ENCODE data around the gene AKAP13.

DNA sequence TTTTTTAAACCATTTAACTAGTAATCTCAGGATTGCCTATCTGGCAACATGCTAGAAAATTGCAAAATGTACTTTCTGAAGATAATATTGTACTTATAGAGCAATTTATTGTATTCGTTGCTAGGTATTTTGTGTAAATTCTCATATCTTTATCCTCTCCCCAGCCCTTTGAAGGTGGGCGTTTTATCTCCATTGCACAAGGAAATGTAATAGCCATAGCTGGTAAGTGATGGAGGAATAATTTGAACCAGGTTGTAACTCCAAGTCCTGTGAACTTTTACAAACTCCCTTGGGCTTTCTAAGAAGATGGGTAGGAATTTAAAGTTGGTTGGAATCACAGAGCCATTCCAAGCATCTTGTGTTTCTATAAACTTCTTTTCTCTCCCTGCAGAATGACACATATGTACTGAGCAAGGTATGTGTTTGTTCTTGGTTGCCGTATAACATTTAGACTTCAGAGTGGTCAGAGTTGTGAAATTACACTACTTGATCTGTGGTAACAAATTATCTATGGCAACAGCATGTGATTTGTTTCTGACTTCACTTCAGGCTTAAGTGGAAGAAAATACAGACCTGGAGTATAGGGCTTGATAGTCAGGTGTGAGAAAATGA is 170.9 kb downstream of the AKAP13 start:
- TF ChIP-seq POLR2A (IDR thresholded peaks at IDR 0.05), result no peak
- TF ChIP-seq, protein P1, sequence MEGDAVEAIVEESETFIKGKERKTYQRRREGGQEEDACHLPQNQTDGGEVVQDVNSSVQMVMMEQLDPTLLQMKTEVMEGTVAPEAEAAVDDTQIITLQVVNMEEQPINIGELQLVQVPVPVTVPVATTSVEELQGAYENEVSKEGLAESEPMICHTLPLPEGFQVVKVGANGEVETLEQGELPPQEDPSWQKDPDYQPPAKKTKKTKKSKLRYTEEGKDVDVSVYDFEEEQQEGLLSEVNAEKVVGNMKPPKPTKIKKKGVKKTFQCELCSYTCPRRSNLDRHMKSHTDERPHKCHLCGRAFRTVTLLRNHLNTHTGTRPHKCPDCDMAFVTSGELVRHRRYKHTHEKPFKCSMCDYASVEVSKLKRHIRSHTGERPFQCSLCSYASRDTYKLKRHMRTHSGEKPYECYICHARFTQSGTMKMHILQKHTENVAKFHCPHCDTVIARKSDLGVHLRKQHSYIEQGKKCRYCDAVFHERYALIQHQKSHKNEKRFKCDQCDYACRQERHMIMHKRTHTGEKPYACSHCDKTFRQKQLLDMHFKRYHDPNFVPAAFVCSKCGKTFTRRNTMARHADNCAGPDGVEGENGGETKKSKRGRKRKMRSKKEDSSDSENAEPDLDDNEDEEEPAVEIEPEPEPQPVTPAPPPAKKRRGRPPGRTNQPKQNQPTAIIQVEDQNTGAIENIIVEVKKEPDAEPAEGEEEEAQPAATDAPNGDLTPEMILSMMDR (IDR thresholded peaks at IDR 0.05), result no peak
